SK-MEL-5 (cell line): ENCODE measurements around the gene CCDC195. TPM values are rescaled to one million over a fixed set of nuclear protein-coding genes. Genes with fewer than 3 reads are reported as not detected.
A peak's percentile ranks its signal among the peaks of the same experiment; 100 is the strongest.
"Not testable (repeated sequence)": the region's sequence is repeated elsewhere in the genome, so short reads cannot be mapped to it uniquely, and the experiment has no call there.

Experiments used
- DNase-seq: peaks from one replicate; pipeline ENCODE4 v3.0.0-alpha.2; 2016; ENCODE audit warnings: low read depth, low spot score
- in situ Hi-C: cut with HindIII; loops from 2 replicates; pipeline ENCODE4 v1.10.0; 2016; ENCODE audit warnings: low sequenced_read_pairs, high pct_unique_total_duplicates, low pct_unique_long_range_greater_than_20kb
- total RNA-seq: library from RNA; depleted of rRNA; stranded (reverse); fragments of >200 nt; shearing (Covaris generic); gene quantifications from 2 replicates; pipeline ENCODE4 v1.2.3, GENCODE V29; 2014

Gene CCDC195
- total RNA-seq, 1 experiment from 2014 or later = not detected

DNA sequence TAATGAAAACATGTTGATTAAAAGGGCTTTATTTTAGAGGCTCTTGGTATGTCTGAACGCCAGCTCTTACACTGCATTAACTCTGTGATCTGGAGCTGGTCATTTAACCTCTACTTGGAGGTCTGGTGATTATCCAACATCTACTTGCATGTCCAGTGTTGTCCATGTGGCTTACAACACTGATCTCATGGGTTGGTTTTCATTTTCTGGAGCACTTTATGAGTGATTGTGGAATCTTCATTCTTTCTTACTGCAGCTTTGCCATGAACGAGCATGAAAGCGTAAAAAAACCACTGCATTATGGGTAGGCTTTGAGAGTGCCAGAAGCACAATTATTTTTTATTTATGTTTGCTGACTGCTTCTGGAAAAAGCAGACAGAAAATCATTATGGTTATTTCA lies 4.8 kb downstream of the CCDC195 start:
- DNase-seq = no peak
- in situ Hi-C loops = no loop called here

DNA sequence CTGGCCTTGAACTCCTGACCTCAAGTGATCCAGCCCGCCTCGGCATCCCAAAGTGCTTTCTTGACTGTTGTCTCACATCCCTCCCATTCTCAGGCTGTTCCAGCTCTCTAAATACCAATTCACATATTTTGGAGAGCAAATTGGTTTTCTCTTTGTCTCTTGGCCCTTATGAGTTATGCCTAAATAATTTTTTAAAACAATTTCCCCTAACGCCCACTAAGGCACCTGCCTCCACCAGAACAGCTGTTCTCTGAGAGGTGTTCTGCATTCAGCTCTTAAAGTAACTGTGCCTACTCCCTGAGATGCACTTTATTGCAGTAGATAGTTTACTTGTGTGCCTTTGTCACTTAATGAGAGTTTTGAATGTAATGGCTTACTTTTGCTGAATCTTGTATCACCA lies 6.9 kb downstream of the CCDC195 start:
- in situ Hi-C loops = no loop called here
- no peak for DNase-seq

DNA sequence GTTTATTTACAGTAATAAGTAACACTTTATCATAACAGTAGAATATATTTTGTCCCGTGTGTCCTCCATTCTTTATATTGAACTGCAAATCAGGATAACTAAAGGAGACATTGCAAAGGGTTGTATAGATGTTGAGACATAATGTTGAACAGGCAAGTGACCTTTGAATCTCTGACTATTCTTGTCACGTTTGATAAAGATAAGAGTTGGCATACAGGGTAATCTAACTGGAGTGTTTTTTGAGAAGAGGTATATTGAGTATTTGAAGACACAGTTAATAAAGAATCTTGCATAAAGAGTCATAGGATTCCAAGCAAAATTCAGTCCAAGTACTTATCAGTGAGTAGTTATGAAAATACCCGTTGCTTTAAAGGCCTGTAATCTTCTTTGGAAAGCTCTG lies 21.7 kb downstream of the CCDC195 start:
- no peak for DNase-seq
- in situ Hi-C loops = no loop called here

DNA sequence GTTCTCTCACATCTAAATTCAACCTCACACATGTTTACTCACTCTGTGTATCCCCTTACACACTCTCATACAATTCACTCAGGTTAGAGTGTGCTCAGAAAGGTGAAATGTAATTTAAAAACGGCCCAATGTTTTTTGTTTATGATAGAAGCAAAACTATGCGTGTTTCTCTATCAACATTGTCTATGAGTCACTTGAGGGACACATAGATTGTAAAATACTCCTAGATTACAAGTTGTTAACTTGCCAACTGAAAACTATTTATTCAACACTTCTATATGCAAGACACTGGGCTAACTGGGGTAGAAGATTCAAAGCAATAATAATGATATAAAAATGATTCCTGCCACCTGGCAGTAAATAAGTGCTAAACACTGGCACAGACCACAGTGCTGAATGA lies 24.6 kb downstream of the CCDC195 start:
- in situ Hi-C loops = no loop called here
- DNase-seq = no peak

DNA sequence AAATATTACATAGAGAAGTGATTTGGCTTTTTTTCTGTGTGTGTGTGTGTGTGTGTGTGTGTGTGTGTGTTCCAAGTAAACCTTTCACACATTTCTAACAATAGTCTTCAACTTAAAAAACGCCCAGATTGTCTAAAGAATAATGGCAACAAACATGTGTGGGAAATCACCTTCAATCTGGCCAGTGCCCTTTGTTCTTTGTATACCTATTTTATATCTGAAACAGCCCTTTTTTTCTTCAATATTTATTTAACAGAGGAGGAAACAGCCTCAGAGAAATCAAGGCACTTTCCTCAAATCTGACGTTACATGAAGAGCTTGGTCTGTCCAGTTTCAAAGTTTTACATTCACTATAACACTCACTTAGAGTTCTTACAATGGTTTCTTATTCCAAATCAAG lies 25.3 kb downstream of the CCDC195 start:
- no peak for DNase-seq
- in situ Hi-C loops = no loop called here

DNA sequence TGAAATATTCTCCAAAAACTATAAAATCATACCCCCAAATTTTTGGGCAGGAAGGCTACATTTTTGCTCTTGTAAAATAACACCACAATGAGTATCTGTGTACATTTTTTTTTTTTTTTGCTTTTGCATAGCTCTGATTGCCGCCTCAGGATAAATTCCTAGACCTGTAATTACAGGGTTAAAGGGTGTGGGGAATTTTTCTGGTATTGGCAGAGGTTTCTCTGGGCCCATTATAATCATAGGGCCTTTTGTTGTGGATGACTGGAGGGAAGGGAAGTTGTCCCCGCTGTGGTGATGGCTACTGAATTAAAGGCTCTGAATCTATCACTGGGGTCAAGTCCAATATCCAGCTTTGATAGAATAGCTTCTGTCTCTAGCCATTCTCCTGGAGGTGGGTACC lies 26.6 kb downstream of the CCDC195 start:
- in situ Hi-C loops = no loop called here
- peak; percentile 64 for DNase-seq

DNA sequence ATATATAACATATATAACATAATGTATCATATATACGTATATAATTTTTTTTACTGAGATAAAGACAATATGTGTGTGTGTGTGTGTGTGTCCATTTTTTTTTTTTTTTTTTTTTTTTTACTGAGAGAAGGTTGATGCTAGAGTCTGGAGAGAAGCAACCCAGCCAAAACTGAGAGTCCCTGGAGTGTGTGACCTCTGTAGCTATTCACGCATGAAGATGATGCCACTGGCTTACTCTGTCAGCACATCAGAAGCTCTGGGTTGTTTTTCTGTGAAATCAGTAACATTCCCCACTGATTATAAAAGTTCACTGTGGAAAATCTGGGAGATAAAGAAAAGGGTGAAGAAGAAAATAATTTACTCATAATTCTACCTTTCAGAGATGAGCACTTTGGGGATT lies 27.2 kb downstream of the CCDC195 start:
- in situ Hi-C loops = no loop called here
- DNase-seq = no peak

DNA sequence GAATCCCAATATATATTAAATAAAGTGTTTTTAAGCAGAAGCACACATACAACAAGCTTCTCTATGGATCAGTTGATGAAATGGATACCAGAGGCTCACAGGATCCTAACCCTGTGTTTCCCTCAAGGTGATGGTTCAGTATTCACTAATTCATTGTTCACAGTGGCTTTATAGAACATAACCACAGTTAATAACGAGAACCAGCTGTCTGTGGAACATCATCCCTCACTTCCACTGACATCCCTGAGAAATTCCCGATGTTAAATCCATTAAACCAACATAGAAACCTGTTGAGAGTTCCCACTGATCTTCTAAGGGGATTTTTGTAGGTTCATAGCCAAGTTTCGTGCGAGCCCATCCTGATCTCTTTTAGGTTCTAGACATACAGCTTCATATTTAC lies 29.0 kb downstream of the CCDC195 start:
- in situ Hi-C loops = no loop called here

DNA sequence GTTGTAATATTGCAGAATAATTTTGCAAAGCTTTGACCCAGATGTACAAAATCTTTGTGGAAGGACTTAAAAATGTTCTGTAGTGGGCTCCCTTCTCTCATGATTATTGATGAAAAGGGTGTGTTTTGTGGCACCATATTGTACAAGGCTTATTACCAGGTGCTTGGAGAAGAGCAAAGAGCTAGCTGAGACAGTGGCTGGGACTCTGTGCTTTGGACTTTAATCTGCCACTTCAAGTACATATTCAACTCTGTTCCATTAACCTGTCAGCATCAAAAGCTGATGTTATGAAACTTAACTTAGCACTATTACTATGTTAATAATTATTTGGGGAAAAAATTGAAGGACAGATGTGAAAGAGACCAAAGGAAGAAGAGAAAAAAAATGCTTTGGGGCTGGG lies 31.0 kb downstream of the CCDC195 start:
- in situ Hi-C loops = no loop called here

More for the DNA sequence above, 29.0 kb downstream of the CCDC195 start:
- DNase-seq = no peak

DNA sequence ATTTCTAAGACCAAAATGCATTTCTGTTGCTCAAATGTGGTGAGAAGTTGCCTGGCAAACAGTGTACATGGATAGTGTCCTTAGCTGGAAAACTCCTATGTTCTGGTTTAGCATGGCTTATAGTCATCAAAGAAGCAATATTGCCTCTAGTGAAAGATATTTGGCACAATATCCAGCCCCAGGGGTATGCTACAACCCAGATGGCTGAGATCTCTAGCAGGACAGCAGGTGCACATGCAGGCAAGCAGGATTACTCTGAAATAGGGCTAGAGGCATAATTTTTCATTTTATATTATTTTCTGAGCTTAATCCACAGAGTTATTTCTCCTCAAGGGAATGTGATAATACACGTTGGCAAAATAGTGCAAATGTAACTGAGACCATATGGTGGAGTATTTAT lies 34.0 kb downstream of the CCDC195 start:
- DNase-seq = no peak
- in situ Hi-C loops = no loop called here

More for the DNA sequence above, 31.0 kb downstream of the CCDC195 start:
- no peak for DNase-seq

DNA sequence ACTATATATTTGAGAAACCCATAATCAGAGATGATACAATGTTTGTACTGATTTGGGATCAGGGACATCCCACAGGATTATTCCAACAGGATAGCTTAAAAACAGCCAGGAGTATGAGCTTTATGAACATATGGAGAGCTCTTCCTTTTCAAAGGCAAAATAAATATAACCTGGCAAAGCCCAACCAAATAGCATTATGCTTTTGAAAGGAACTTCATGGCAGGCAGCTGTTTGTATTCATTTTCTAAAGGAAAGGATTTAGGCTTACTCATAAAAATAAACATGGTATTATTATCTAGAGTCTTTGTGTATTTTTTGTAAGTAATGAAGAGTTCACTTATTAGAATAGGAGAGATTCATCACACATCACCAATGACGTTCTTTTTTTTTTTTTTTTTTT lies 44.4 kb downstream of the CCDC195 start:
- no peak for DNase-seq
- in situ Hi-C loops = no loop called here

DNA sequence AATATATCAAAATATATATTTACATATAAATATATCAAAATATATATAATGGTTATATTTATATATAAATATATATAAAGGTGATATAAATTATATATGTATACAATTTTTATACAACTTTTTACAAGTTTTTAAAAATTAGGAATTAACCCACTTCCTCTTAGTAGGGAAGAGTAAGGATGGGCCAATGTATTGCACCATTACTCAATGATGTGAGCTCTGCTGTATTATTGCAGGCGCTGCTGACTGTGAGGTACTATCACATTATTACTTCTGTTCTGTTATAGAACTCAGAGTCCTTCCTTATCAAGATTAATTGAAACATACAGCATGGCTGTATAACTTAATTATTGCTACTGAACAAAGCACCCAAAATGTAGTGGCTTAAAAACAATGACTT lies 46.0 kb downstream of the CCDC195 start:
- DNase-seq = no peak
- in situ Hi-C loops = no loop called here

DNA sequence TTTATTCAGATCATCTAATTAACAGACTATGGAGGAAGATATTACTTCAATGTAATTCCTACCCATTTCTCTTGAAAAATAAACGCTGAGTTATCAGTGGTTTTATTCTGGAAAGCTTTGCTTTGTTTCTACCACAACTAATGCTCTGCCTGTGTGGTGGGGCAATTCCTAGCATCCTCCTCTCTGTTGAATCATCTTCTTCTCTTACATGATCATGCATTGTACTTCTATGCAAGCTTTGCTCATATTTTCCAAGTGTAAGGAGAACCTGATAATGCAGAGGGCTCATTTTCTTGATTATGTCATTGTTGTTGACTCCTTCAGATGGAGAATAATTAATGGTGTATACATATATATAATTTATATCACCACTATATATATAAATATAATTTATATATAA lies 46.7 kb downstream of the CCDC195 start:
- no peak for DNase-seq
- in situ Hi-C loops = no loop called here

DNA sequence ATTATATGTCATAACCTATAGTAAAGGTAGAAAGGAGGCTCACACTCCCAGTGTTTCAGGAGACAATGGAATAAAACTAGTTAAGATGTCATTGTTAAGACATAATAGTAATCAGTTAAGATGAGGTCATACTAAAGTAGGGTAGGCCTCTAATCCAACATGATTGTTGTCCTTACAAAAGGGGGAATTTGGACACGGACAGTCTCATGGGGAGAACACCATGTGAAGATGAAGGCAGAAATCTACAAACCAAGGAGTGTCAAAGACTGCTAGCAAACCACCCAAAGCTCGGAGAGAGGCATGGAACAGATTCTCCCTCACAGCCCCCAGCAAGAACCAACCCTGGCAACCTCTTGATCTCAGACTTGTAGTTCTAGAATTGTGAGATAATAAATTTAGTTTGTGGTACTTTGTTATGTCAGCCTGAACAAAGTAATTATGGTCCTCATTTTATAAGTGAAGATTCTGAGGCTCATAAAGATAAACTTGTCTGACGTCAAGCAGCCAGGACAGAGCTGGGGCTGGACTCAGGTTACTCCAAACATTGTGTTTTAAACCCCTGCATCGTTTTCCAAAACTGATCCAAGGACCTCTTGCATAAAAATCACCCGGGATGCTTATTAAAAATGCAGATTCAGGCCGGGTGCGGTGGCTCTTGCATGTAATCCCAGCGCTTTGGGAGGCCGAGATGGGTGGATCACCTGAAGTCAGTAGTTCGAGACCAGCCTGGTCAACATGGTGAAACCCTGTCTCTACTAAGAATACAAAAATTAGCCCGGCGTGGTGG lies 47.8 kb downstream of the CCDC195 start:
- DNase-seq = no peak
- in situ Hi-C loops = no loop called here

DNA sequence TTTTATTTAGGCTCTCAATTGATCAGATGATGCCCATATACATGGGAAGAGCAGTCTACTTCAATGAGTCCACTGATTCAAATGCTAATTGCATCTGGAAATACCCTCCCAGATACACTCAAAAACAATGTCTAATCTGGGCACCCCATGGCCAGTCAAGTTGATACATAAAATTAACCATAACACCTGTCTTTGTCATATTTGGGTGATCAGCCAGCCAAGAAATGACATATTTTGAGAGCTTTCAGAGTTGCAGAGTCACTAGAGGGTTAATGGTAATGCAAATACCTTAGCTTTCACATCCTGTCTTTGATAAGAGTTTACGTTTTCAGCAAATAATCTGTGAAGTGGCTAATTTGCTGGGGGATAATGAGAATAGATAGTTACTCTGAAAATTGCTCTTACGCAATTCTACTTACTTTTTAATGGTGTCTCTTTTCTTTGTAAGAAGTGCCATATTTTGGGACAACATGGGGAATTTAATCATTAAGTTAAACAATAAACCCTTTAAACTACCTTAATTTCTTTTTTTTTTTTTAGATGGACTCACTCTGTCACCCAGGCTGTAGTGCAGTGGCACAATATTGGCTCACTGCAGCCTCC lies 49.1 kb downstream of the CCDC195 start:
- in situ Hi-C loops = no loop called here
- DNase-seq = no peak

DNA sequence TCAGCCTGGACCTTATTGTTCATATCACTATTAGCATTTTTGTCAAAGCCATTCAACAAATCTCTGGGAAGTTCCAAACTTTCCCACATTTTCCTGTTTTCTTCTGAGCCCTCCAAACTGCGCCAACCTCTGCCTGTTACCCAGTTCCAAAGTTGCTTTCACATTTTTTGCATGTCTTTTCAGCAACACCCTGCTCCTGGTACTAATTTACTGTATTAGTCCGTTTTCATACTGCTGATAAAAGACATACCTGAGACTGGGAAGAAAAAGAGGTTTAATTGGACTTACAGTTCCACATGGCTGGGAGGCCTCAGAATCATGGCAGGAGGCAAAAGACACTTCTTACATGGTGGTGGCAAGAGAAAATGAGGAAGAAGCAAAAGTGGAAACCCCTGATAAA lies 52.8 kb downstream of the CCDC195 start:
- in situ Hi-C loops, DNase-seq: not testable (repeated sequence)

DNA sequence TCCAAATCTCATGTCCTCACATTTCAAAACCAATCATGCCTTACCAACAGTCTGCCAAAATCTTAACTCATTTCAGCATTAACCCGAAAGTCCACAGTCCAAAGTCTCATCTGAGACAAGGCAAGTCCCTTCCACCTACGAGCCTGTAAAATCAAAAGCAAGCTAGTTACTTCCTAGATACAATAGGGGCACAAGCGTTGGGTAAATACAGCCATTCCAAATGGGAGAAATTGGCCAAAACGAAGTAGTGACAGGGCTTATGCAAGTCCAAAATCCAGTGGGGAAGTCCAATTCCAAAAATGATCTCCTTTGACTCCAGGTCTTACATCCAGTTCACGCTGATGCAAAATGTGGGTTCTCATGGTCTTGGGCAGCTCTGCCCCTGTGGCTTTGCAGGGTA lies 54.5 kb downstream of the CCDC195 start:
- DNase-seq, in situ Hi-C loops: not testable (repeated sequence)

DNA sequence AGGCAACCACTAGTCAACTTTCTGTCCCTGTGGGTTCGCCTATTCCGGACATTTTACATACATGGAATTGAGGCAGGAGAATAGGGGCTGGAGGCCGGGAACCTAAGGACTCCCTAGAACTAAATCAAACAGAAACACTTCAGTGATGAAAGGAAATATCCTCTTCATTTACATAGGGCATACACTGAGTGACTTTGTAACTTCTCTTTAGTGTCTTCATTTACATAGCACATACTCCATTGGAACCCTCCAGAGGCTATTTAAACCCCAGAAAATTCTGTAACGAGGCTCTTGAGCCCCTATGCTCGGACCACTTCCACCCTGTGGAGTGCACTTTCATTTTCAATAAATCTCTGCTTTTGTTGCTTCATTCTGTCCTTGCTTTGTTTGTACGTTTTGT lies 56.5 kb downstream of the CCDC195 start:
- in situ Hi-C loops = no loop called here
- no peak for DNase-seq

DNA sequence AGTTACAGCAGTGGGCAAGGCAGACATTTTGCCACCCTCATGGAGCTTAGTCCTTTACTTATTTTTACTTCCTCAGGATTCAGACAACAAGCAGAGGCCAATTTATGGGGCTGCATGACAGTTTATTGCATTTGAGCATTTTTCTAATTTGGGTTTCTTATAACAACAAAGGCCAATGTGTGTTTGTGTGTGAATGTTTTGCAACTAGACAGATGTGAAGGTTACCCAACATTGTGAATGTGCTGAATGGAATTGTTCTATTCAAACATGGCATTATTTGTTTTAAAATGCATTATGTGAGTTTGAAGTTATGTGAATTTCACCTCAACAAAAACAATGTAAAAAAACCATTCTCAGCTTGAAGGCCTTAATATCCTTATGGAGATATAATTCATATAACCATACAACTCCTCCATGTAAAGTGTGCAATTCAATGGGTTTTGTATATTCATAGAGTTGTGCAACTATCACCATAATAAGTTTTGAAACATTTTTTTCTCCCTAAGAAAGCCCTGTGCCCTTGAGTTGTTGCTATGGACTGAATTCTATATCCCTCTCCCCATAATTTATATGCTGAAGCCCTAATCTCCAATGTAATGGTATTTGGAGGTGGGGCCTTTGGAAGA lies 57.3 kb downstream of the CCDC195 start:
- in situ Hi-C loops = no loop called here
- no peak for DNase-seq
